ENCODE results near the gene TLE6.

DNA sequence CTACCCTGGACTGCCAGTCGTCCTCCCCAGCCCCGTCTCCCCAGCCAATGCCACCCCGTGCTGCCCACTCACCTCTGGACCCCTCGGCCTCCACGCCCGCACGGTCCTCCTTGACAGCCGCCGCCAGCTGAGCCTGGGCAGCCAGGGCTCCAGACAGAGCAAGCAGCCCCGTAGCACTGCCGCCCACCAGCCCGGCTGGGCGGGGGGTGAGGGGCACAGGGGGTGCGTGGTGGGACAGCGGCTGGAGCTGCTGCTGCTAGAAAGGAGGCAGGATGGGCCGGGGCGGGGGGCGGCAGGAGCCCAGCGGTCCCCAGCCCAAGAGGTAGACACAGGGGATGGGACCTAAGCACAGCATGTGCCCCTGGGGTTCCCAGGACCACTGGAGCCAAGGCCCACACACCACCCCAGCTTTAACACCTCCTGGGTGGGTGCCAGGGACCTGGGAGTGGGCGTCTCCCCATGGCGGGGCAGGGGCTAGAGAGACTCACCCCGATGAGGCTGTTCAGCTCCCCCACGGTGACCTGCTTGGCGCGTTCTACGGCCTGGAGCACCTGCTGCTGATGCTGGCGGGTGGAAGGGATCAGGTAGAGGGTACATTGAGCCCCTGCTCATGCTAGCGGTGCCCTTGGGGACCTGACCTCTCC, 42.0 kb downstream of the TLE6 start:
- TF ChIP-seq MXI1 (IDR thresholded peaks at IDR 0.05; ENCODE audit: borderline replicate concordance, low read depth, low read length), result no peak
- TF ChIP-seq, protein P1, sequence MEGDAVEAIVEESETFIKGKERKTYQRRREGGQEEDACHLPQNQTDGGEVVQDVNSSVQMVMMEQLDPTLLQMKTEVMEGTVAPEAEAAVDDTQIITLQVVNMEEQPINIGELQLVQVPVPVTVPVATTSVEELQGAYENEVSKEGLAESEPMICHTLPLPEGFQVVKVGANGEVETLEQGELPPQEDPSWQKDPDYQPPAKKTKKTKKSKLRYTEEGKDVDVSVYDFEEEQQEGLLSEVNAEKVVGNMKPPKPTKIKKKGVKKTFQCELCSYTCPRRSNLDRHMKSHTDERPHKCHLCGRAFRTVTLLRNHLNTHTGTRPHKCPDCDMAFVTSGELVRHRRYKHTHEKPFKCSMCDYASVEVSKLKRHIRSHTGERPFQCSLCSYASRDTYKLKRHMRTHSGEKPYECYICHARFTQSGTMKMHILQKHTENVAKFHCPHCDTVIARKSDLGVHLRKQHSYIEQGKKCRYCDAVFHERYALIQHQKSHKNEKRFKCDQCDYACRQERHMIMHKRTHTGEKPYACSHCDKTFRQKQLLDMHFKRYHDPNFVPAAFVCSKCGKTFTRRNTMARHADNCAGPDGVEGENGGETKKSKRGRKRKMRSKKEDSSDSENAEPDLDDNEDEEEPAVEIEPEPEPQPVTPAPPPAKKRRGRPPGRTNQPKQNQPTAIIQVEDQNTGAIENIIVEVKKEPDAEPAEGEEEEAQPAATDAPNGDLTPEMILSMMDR (conservative IDR thresholded peaks at IDR 0.05; ENCODE audit: low read depth, low read length), result no peak
- TF ChIP-seq NFE2L2 (IDR thresholded peaks at IDR 0.05; ENCODE audit: low read depth, low read length), result no peak
- no peak for TF ChIP-seq BHLHE40 (IDR thresholded peaks at IDR 0.05; ENCODE audit: low read depth, low read length)
- no peak for TF ChIP-seq POLR2A (IDR thresholded peaks at IDR 0.05; ENCODE audit: low read depth, low read length)
- no peak for TF ChIP-seq FOS (IDR thresholded peaks at IDR 0.05; ENCODE audit: low read depth, low read length)
- TF ChIP-seq, protein P2, sequence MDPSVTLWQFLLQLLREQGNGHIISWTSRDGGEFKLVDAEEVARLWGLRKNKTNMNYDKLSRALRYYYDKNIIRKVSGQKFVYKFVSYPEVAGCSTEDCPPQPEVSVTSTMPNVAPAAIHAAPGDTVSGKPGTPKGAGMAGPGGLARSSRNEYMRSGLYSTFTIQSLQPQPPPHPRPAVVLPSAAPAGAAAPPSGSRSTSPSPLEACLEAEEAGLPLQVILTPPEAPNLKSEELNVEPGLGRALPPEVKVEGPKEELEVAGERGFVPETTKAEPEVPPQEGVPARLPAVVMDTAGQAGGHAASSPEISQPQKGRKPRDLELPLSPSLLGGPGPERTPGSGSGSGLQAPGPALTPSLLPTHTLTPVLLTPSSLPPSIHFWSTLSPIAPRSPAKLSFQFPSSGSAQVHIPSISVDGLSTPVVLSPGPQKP (IDR thresholded peaks at IDR 0.05; ENCODE audit: borderline replicate concordance, low read depth, low read length), result no peak
- no peak for TF ChIP-seq MAZ (IDR thresholded peaks at IDR 0.05; ENCODE audit: borderline replicate concordance, low read depth, low read length)
- TF ChIP-seq CEBPB (IDR thresholded peaks at IDR 0.05; ENCODE audit: low read depth, low read length), result no peak
- TF ChIP-seq RCOR1 (IDR thresholded peaks at IDR 0.05; ENCODE audit: insufficient replicate concordance, low read length), result no peak
- no peak for TF ChIP-seq SMC3 (IDR thresholded peaks at IDR 0.05; ENCODE audit: low read depth, low read length)
